HEK293T (cell line): ENCODE data around the gene CHCHD2.
"Not testable (repeated sequence)": the region's sequence is repeated elsewhere in the genome, so short reads cannot be mapped to it uniquely, and the experiment has no call there.

Source experiments
- CTCF ChIA-PET: fragments of 350-600 bp; formaldehyde crosslinking; extraction: SDS; loops from one replicate; lab custom pipeline; 2021; ENCODE audit warnings: antibody characterized with exemption, inconsistent platforms; lab: Yijun Ruan, JAX
- POLR2A ChIA-PET: fragments of 350-600 bp; formaldehyde crosslinking; extraction: SDS; loops from one replicate; lab custom pipeline; 2020; ENCODE audit warnings: antibody characterized with exemption, inconsistent platforms; lab: Yijun Ruan, JAX
- DNase-seq: peaks from one replicate; pipeline ENCODE4 v3.0.0; 2012; ENCODE audit warnings: mixed read lengths; ENCODE audit errors: extremely low spot score
- ARNT ChIP-seq: fragments of 450-650 bp; IDR thresholded peaks from 2 replicates; pipeline ENCODE4 v1.6.1; 2017; ENCODE audit warnings: mild to moderate bottlenecking
- BHLHE40 ChIP-seq: fragments of 450-650 bp; IDR thresholded peaks from 2 replicates; pipeline ENCODE4 v1.6.1; 2016; ENCODE audit warnings: mild to moderate bottlenecking, moderate library complexity, borderline replicate concordance
- CTBP1 ChIP-seq: fragments of 450-650 bp; IDR thresholded peaks from 2 replicates; pipeline ENCODE4 v1.6.1; 2016; ENCODE audit warnings: borderline replicate concordance
- ELF4 ChIP-seq: fragments of 450-650 bp; IDR thresholded peaks from 2 replicates; pipeline ENCODE4 v1.6.1; 2017; ENCODE audit warnings: antibody characterized with exemption
- FOXA1 ChIP-seq: fragments of 450-650 bp; IDR thresholded peaks from 2 replicates; pipeline ENCODE4 v1.6.1; 2016; ENCODE audit warnings: mild to moderate bottlenecking
- FOXK2 ChIP-seq: fragments of 450-650 bp; IDR thresholded peaks from 2 replicates; pipeline ENCODE4 v1.6.1; 2016; ENCODE audit warnings: mild to moderate bottlenecking
- FOXM1 ChIP-seq: fragments of 450-650 bp; IDR thresholded peaks from 2 replicates; pipeline ENCODE4 v1.6.1; 2017; ENCODE audit warnings: mild to moderate bottlenecking, borderline replicate concordance
- HDGF ChIP-seq: fragments of 450-650 bp; IDR thresholded peaks from 2 replicates; pipeline ENCODE4 v1.6.1; 2017; ENCODE audit warnings: antibody characterized with exemption, borderline replicate concordance
- L3MBTL2 ChIP-seq: fragments of 450-650 bp; conservative IDR thresholded peaks from 2 replicates; pipeline ENCODE4 v1.6.1; 2016; ENCODE audit warnings: mild to moderate bottlenecking
- LEF1 ChIP-seq: fragments of 450-650 bp; IDR thresholded peaks from 2 replicates; pipeline ENCODE4 v1.6.1; 2017; ENCODE audit warnings: mild to moderate bottlenecking, borderline replicate concordance
- NFRKB ChIP-seq: fragments of 450-650 bp; IDR thresholded peaks from 2 replicates; pipeline ENCODE4 v1.6.1; 2016; ENCODE audit warnings: mild to moderate bottlenecking, moderate library complexity
- PKNOX1 ChIP-seq: fragments of 450-650 bp; IDR thresholded peaks from 2 replicates; pipeline ENCODE4 v1.6.1; 2016
- SP1 ChIP-seq: fragments of 450-650 bp; IDR thresholded peaks from 2 replicates; pipeline ENCODE4 v1.6.1; 2017
- SUZ12 ChIP-seq: fragments of 450-650 bp; IDR thresholded peaks from 2 replicates; pipeline ENCODE4 v1.6.1; 2016; ENCODE audit warnings: mild to moderate bottlenecking
- TARDBP ChIP-seq: fragments of 450-650 bp; IDR thresholded peaks from 2 replicates; pipeline ENCODE4 v1.6.1; 2016
- ZNF384 ChIP-seq: fragments of 450-650 bp; IDR thresholded peaks from 2 replicates; pipeline ENCODE4 v1.6.1; 2016

CHCHD2 gene

GRCh38 chr7:56086761-56087160 is 19.5 kb downstream of the CHCHD2 start:
- no peak for DNase-seq
- TF ChIP-seq SP1 (no peak), HDGF (no peak), LEF1 (no peak)
- POLR2A ChIA-PET, result no interaction called here
- CTCF ChIA-PET, result no interaction called here

- ChIA-PET CTCF (no interaction called here), POLR2A (interaction anchor here (1.9 kb wide), 1 partner anchor 23 kb away, joined by 5 read pairs; the partner anchor contains the start of gene CHCHD2)
- no peak for DNase-seq
- TF ChIP-seq FOXK2 (no peak), ARNT (no peak), SP1 (no peak), FOXM1 (no peak), NFRKB (no peak), BHLHE40 (no peak), HDGF (no peak), PKNOX1 (no peak), ZNF384 (no peak), FOXA1 (no peak)
Observed at GRCh38 chr7:56083150-56083785, 23.0 kb downstream of the CHCHD2 start.

- ChIA-PET CTCF (no interaction called here), POLR2A (interaction anchor here (0.5 kb wide), 1 partner anchor 30 kb away, joined by 3 read pairs; the partner anchor contains the start of genes CCT6A and PSPH)
- DNase-seq, result no peak
- TF ChIP-seq ELF4, result no peak
- TF ChIP-seq CTBP1, result no peak
- TF ChIP-seq LEF1, result no peak
- TF ChIP-seq SP1, result no peak
- TF ChIP-seq ARNT, result no peak
- no peak for TF ChIP-seq L3MBTL2
- TF ChIP-seq HDGF, result no peak
Observed at GRCh38 chr7:56081626-56082340, 24.5 kb downstream of the CHCHD2 start.

- DNase-seq, CTCF ChIA-PET, POLR2A ChIA-PET: not testable (repeated sequence)
Observed at GRCh38 chr7:56080726-56081435, 25.4 kb downstream of the CHCHD2 start.

GRCh38 chr7:56079450-56080185 is 26.7 kb downstream of the CHCHD2 start:
- no peak for DNase-seq
- TF ChIP-seq ELF4 (no peak), FOXK2 (no peak), HDGF (no peak), ARNT (no peak), FOXA1 (no peak), FOXM1 (no peak)
- POLR2A ChIA-PET, result no interaction called here
- CTCF ChIA-PET, result no interaction called here

GRCh38 chr7:56078196-56078595 is 28.1 kb downstream of the CHCHD2 start:
- no peak for DNase-seq
- CTCF ChIA-PET, result no interaction called here
- TF ChIP-seq SP1, result no peak
- no peak for TF ChIP-seq ARNT
- no peak for TF ChIP-seq L3MBTL2
- TF ChIP-seq LEF1, result no peak
- TF ChIP-seq SUZ12, result no peak
- no peak for TF ChIP-seq FOXM1
- no peak for TF ChIP-seq ELF4
- POLR2A ChIA-PET, result interaction anchor here (1.1 kb wide), 1 partner anchor 27 kb away, joined by 3 read pairs; the partner anchor contains the start of genes CCT6A and PSPH

- TF ChIP-seq NFRKB (no peak), FOXK2 (no peak), BHLHE40 (no peak), FOXA1 (no peak), ELF4 (no peak), FOXM1 (no peak), ARNT (no peak), SP1 (no peak), TARDBP (no peak)
- DNase-seq, result no peak
- POLR2A ChIA-PET, result interaction anchor here (1.1 kb wide), 1 partner anchor 26 kb away, joined by 3 read pairs; the partner anchor contains the start of genes CCT6A and PSPH
- CTCF ChIA-PET, result no interaction called here
Observed at GRCh38 chr7:56077681-56078080, 28.6 kb downstream of the CHCHD2 start.
